ENCODE data around the gene SPINK7. TPM values are rescaled to one million over a fixed set of nuclear protein-coding genes. Genes with fewer than 3 reads are reported as not detected.

SPINK7 gene
- total and polyA plus RNA-seq, 2 of the 4 experiments (the other 2 are of a cell fraction): not detected

Other genes starting within 250 kb of the SPINK7 start
- not detected in 2 replicates for gene SPINK5, start 248.4 kb upstream of the SPINK7 start, total RNA-seq (2012; rRNA removed)
- not detected in 2 replicates for gene SPINK5, start 248.4 kb upstream of the SPINK7 start, polyA plus RNA-seq (2012; rRNA removed)
- gene SPINK14, start 143.9 kb upstream of the SPINK7 start, total RNA-seq (2012; rRNA removed): not detected in 2 replicates
- gene SPINK14, start 143.9 kb upstream of the SPINK7 start, polyA plus RNA-seq (2012; rRNA removed): not detected in 2 replicates
- not detected in 2 replicates for gene SPINK6, start 109.4 kb upstream of the SPINK7 start, total RNA-seq (2012; rRNA removed)
- gene SPINK6, start 109.4 kb upstream of the SPINK7 start, polyA plus RNA-seq (2012; rRNA removed): not detected in 2 replicates
- gene MARCOL, start 73.9 kb upstream of the SPINK7 start, total RNA-seq (2012; rRNA removed): not detected in 2 replicates
- not detected in 2 replicates for gene MARCOL, start 73.9 kb upstream of the SPINK7 start, polyA plus RNA-seq (2012; rRNA removed)
- gene SPINK13, start 43.6 kb upstream of the SPINK7 start, total RNA-seq (2012; rRNA removed): not detected in 2 replicates
- not detected in 2 replicates for gene SPINK13, start 43.6 kb upstream of the SPINK7 start, polyA plus RNA-seq (2012; rRNA removed)
- gene SPINK9, start 23.1 kb downstream of the SPINK7 start, total RNA-seq (2012; rRNA removed): not detected in 2 replicates
- gene SPINK9, start 23.1 kb downstream of the SPINK7 start, polyA plus RNA-seq (2012; rRNA removed): not detected in 2 replicates
- gene FBXO38, start 71.5 kb downstream of the SPINK7 start, total RNA-seq (2012; rRNA removed): 70.1 and 86.7 TPM in 2 replicates
- 10.2 and 14.9 TPM in 2 replicates for gene FBXO38, start 71.5 kb downstream of the SPINK7 start, polyA plus RNA-seq (2012; rRNA removed)